ENCODE measurements around the gene ZNF835.

The ZNF835 gene

DNA sequence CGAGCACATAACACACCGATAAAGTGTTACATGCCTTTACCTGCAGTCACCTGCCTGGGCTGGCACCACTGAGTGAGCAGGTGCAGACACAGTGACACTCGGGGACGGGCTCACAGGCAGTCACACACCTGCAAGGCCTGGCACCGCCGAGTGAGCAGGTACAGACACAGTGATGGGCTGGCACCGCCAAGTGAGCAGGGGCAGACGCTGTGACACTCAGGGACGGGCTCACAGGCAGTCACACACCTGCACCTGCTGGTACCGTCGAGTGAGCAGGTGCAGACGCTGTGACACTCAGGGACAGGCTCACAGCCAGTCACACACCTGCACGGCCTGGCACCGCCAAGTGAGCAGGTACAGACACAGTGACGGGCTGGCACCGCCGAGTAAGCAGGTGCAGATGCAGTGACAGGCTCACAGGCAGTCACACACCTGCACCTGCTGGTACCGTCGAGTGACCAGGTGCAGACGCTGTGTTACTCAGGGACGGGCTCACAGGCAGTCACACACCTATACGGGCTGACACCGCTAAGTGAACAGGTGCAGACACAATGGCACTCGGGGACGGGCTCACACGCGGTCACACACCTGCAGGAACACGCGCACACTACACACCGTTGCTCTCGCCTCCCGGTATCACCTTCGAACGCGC is 470 bp downstream of the ZNF835 start:
- H3K4me3 ChIP-seq (ENCODE audit: low read depth, low read length), result no peak overlapping the region
- no peak for DNase-seq (ENCODE audit: low read depth)
- TF ChIP-seq CTCF (IDR thresholded peaks at IDR 0.05; ENCODE audit: low read depth, low read length), result no peak
- no peak for TF ChIP-seq MYC (IDR thresholded peaks at IDR 0.05; ENCODE audit: low read depth, low read length)
- no peak for TF ChIP-seq MAX (IDR thresholded peaks at IDR 0.05; ENCODE audit: low read depth, low read length)
- TF ChIP-seq POLR2A (IDR thresholded peaks at IDR 0.05; ENCODE audit: extremely low read depth, insufficient read length), result no peak

DNA sequence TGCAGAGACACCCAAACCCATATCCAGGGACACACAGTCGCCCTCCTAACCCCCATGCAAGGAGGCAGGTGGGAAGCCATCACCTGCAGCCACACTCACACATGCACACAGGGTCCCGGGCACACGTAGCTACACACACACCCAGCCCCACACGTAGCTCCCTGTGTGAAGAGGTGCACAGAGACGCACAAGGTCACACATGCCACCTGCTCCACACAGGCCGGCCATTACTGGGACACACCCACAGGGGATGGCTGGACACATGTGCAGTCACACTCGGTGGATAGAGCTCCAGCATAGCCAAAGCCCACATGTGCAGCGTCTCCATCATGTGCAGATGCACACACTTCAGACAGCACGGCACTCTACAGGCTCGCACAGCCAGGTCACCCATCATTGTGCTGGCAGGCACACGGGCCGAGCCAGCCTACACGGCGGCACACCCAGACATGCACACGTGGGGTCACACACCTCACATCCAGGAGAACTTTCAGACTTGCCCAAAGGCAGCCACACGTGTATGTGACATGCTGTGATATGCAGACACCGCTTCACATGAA is 1.1 kb downstream of the ZNF835 start:
- no peak overlapping the region for H3K4me3 ChIP-seq (ENCODE audit: low read depth, low read length)
- TF ChIP-seq POLR2A (IDR thresholded peaks at IDR 0.05; ENCODE audit: extremely low read depth, insufficient read length) (no peak), CTCF (IDR thresholded peaks at IDR 0.05; ENCODE audit: low read depth, low read length) (no peak), MAX (IDR thresholded peaks at IDR 0.05; ENCODE audit: low read depth, low read length) (no peak), MYC (IDR thresholded peaks at IDR 0.05; ENCODE audit: low read depth, low read length) (no peak)
- DNase-seq (ENCODE audit: low read depth), result no peak

GRCh38 chr19:56668676-56669075 is 2.9 kb downstream of the ZNF835 start:
- DNase-seq (ENCODE audit: low read depth), result no peak
- TF ChIP-seq MAX (IDR thresholded peaks at IDR 0.05; ENCODE audit: low read depth, low read length) (no peak), CTCF (IDR thresholded peaks at IDR 0.05; ENCODE audit: low read depth, low read length) (no peak), MYC (IDR thresholded peaks at IDR 0.05; ENCODE audit: low read depth, low read length) (no peak), POLR2A (IDR thresholded peaks at IDR 0.05; ENCODE audit: extremely low read depth, insufficient read length) (no peak)
- no peak overlapping the region for H3K4me3 ChIP-seq (ENCODE audit: low read depth, low read length)

DNA sequence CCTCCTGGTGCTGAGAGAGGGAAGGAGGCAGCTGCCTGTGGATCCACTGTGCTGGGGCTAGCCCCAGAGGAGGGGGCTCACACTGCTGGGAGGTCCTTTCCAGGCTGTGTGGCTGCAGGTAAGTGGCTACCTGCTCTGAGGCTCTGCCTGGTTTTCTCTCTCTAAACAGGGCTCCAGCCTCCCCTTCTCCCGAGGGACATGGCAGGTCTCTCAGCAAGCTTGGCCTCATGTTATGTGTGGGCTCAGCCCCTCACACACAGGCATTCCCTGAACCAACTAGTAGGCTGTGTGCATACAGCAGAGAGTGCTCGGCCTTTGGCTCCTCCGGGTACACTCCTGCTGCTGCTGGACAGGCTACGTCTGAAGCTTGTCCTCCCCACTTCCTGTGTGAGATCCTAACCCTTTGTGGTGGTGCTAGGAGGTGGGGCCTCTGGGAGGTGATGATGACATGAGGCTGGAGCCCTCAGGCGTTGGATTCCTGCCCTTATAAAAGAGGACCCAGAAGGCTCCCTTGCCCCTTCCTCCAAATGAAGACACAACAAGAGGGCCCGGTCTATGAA is 4.2 kb downstream of the ZNF835 start:
- no peak for DNase-seq (ENCODE audit: low read depth)
- no peak for TF ChIP-seq CTCF (IDR thresholded peaks at IDR 0.05; ENCODE audit: low read depth, low read length)
- TF ChIP-seq POLR2A (IDR thresholded peaks at IDR 0.05; ENCODE audit: extremely low read depth, insufficient read length), result no peak
- TF ChIP-seq MAX (IDR thresholded peaks at IDR 0.05; ENCODE audit: low read depth, low read length), result no peak
- TF ChIP-seq MYC (IDR thresholded peaks at IDR 0.05; ENCODE audit: low read depth, low read length), result no peak
- no peak overlapping the region for H3K4me3 ChIP-seq (ENCODE audit: low read depth, low read length)

GRCh38 chr19:56664511-56664910 is 7.0 kb downstream of the ZNF835 start:
- TF ChIP-seq MYC (IDR thresholded peaks at IDR 0.05; ENCODE audit: low read depth, low read length) (no peak), MAX (IDR thresholded peaks at IDR 0.05; ENCODE audit: low read depth, low read length) (no peak), CTCF (IDR thresholded peaks at IDR 0.05; ENCODE audit: low read depth, low read length) (no peak), POLR2A (IDR thresholded peaks at IDR 0.05; ENCODE audit: extremely low read depth, insufficient read length) (no peak)
- DNase-seq (ENCODE audit: low read depth), result no peak
- no peak overlapping the region for H3K4me3 ChIP-seq (ENCODE audit: low read depth, low read length)

All from NB4 (cell line).